NCI-H1048 (cell line): ENCODE results near the gene LSM5.

Experiments used
- DNase-seq: peaks from one replicate; lab custom pipeline; 2025; lab: John Stamatoyannopoulos, UW

LSM5 gene

GRCh38 chr7:32461484-32461883, 28.7 kb downstream of the LSM5 start:
- DNase-seq = no peak

- DNase-seq = no peak
These were observed 30.4 kb downstream of the LSM5 start for GRCh38 chr7:32459788-32460187.

GRCh38 chr7:32458025-32458424, 32.2 kb downstream of the LSM5 start:
- no peak for DNase-seq

- DNase-seq = no peak
These were observed 36.7 kb downstream of the LSM5 start for GRCh38 chr7:32453341-32454011.

GRCh38 chr7:32447218-32447617, 43.0 kb downstream of the LSM5 start:
- no peak for DNase-seq

- no peak for DNase-seq
These were observed 53.8 kb downstream of the LSM5 start for GRCh38 chr7:32436146-32436928.
